C1 segment of cervical spinal cord (tissue), 14 donors: ENCODE results near the gene SLC6A19.
"Not testable (repeated sequence)": the region's sequence is repeated elsewhere in the genome, so short reads cannot be mapped to it uniquely, and the experiment has no call there.

Source experiments
- DNase-seq, 14 donors: peaks; one replicate each; lab custom pipeline; 2025; lab: John Stamatoyannopoulos, UW

The SLC6A19 gene

DNA sequence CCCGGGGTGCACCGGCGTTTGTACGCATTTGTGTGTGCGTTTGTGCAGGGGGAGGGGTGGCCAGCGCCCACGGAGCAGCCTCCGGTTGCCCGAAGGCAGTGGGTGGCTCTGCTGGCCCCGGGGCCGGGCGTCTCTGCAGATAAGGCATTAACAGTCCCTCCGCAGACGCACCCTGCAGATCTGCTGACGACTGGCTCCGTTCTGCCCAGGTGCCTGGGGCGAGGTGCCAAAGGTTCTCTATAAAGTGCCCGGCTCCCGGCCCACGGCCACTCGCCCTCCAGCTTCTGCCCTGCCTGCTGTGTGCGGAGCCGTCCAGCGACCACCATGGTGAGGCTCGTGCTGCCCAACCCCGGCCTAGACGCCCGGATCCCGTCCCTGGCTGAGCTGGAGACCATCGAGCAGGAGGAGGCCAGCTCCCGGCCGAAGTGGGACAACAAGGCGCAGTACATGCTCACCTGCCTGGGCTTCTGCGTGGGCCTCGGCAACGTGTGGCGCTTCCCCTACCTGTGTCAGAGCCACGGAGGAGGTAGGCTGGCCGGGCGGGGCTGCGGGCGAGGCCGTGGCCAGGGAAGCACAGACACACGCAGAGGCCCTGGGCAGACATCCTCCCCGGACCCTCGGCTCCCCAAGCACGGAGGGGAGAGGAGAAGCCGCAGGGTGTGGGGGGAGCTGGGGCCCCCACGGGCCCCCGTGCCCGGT lies at the start of gene SLC6A19:
TSS of gene SLC6A19 (plus strand) at position 269 of the 699 bp plus-strand sequence. CDS start at position 325, 56 bp downstream.
- no peak for DNase-seq

DNA sequence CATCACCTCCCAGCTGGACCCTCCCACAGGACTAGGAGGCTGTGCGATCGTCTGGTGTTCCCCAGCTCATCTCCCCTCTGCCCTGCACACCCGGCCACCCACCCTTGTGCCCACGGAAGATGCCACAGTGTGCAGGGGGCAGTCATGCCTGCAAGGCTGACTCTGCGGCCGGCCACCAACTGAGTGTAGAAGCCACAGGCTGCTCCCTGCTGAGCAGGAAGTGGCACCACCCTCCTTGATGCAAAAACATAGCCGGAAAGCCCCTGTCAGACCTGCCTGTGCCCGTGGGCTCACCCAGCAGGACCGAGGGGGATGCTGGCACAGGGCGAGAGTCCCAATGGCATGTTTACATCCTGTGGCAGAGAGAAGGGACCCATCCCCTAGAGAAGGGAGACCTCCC lies 49.2 kb upstream of the SLC6A19 start:
- no peak for DNase-seq

DNA sequence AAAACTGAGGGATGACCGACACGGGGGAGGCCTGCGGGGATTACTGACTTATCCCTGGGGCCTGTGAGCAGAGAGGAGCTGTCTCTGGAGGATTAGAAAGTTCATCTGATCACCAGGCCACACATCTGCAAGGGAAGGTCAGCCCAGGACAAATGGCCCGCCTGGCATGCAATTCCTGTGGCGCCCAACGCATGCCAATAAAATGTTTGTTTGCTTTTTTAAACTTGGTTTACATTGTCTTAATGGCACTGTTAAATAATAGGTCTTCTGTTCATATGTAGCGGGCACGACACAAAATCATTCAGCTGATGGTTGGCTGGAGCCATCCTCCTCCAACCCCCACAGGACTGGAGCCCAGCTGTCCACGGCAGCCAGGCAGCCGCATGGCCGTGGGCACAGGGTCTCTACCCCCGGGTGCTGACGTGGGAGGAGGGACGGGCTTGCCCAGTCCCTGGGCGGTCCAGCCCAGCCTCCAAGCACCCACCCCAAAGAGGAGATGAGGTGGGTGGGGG lies 48.6 kb upstream of the SLC6A19 start:
- no peak for DNase-seq

DNA sequence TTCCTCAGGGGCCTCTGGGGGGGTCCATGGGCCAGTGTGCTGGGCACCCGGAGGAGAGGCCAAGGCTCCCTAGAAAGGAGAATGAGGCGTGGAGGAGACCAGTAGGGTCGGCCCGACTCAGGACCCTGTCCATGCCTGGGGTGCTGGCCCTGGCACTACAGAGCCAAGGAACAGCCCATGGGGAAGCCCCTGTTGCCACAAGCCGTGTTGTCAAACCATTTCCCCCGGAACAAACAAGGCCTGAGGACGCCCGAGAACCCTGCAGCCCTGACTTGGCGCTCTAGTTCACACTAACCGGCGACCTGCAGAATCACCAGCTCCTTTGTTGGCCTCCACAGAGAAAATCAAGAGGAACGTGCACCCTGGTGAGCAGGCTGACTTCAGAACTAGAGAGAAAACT lies 48.0 kb upstream of the SLC6A19 start:
- no peak for DNase-seq

DNA sequence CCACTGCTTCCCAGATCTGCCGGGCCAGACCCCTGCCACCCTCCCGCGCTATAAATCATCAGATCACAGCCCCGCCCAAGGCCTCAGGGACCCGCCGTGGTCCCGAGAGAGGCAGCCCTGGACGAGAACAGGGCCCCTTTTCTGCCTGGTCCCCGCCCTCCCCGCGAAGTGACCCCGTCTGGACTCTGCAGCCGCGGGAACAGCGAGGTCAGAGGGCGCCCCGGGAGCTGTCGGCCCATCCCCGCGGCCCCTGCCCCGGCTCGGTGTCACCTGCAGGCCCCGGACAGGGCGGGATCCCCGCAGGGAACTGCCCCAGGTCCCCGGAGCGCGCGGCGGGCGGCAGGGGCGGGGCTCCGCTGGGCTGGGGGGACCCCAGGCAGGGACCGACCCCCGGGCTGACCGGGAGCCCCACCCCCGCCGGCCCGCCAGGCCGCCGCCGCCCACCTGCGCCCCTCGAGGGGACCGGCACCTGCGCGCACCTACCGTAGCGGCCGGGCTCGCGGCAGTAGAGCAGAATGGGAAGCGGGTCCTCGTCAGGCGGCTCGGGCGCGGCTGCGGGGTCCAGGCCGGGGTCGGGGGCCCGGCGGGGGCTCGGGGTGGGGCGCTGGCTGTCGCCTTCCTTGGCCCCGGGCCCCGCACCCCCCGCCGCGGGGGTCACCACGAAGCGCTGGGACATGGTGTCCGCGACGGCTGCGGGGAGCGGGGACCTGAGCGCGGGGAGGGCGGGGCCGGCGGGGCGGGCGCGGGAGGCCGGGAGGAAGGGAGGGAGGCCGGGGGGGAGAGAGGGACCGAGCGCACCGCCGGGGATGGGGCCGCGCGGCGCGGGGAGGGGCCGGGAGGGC lies 46.0 kb upstream of the SLC6A19 start:
- no peak for DNase-seq

DNA sequence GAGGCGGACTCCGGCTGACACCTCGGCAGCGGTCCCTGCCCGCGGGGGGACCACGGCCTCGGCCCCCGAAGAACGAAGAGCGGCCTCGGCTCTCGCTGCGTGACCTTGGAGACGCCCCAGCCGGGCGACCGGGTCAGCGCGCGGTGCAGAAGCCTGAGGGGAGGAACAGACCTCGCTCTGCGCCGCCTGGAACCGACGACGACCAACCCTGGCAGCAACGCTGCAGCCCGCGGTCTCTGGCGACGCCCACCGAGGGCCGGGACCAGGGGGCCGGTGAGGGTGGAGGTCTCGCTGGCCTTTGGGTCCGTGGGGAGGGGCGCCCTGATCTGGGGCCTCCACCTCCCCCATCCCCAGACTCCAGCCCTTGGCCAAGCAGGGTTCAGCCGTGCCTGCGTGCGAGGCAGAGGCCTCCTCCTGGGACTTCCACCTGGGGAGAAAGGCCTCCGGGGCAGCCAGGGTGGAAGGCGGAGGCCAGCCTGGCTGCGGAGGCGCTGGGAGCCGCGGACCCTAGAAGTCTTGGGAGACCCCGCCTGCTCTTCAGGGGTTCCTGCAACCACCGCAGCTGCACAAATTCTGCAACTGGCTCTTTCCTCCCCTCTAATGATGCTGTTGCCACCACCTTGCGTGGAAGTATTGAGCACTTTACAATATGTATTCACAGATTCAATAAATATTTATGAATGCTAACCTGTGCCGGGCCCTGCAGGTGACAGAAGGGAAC lies 45.2 kb upstream of the SLC6A19 start:
- no peak for DNase-seq

DNA sequence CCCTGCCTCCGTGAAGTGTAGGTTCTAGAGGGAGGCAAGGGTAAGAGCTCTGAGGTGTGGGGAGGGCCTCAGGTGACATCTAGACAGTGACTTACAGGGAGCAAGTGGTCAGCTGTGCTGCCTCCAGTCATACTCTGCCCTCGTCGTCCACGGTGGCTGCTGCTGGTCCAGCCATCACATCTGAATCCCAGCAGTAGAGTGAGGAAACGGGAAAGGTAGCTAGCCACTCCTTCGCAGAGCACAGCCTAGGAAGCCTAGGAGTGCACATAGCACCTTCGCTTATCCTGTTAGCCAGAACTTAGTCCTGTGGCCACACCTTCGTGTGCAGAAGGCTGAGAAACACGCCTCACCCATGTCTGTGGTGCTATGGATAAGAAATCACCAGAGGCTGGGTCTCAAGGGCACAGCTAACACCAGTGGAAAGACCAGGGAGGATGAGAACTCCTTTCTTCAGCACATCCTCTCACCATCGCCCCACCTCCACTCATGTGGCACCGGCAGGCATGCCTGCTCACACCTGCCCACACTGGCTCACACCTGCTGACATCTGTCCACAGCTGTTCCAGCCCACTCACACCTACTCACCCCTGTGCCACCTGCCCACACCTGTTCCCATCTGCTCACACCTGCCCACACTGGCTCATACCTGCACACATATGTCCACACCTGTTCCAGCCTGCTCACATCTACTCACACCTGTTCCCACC lies 44.5 kb upstream of the SLC6A19 start:
- DNase-seq = no peak

DNA sequence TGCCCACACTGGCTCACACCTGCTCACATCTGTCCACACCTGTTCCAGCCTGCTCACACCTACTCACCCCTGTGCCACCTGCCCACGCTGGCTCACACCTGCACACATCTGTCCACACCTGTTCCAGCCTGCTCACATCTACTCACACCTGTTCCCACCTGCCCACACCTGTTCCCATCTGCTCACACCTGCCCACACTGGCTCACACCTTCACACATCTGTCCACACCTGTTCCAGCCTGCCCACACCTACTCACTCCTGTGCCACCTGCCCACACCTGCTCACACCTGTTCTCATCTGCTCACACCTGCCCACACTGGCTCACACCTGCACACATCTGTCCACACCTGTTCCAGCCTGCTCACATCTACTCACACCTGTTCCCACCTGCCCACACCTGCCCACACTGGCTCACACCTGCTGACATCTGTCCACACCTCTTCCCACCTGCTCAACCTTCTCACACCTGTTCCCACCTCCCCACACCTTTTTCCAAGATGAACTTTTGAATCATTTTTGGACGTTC lies 43.9 kb upstream of the SLC6A19 start:
- not testable (repeated sequence) for DNase-seq

DNA sequence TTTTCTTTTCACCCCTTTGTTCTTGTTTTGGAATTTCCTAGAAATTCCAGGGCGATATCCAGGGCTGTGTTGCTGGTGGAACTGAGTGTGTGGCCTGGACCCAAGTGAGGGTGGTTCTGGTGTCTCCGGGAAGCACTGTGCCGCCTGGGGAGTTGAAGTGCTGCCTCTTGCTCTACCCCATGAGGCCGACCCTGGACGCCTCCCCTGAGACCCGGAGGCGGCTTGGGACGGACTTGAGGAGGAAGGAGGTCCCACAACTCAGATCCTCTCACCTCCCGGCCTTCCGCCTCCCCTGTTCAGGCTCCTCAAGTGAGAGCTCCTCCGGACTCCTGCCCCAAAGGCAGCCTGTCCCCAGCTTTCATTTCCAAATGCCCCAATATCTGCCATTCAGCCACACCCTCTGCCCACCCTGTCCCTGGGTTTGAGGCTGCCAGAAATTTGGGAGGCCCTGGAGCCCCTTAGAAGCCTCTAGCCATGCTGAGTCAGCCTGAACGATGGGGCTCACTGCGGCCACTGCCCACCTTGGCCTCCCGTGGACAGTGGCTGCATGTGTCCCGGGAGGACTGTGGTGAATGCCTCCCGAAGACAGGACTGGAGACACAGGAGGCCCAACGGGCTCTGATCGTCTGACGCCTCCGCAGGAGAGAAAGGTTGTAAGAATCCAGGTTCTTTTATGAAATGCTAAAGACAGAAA lies 42.6 kb upstream of the SLC6A19 start:
- DNase-seq = no peak

DNA sequence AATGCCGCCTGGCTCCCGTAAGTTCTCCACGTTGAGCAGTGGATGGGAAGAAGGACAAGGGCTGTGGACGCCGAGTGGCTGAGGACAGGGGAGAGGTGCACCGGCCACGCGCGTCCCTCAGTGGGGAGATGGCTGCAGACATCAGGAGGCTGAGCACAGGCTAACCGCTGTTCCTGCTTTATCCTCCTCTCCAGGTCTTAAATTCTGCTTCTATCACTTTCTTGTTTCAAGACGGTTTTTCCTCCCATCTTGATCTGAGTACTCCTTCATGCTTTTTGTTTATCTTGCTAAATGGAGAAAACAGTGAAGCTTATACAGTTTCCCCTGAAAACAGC lies 42.1 kb upstream of the SLC6A19 start:
- no peak for DNase-seq

DNA sequence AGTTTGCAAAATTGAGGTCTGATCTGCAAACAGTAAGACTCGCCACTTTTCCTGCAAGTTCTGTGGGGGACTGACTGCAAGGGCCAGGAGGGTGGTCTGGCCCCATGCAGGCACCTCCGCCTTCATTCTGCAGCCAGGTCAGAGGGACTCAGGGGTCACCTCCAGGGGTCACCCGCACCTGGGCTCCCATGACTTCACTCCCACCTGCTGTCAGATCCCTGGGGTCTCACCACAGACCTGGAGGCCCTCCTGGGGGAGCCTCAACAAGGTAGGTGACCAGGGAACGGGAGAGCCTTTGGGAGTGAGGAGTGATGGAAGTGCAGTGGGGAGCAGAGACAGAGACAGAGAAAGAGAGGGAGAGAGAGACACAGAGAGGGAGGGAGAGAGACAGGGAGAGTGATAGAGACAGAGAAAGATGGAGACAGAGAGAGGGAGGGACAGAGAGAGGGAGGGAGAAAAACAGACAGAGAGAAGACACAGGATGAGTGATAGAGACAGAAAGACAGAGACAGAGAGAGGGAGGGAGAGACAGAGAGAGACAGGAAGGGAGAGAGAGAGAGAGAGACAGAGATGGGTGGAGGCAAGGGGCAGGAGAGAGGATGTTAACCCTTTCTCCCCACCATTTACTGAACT lies 41.5 kb upstream of the SLC6A19 start:
- DNase-seq = no peak

DNA sequence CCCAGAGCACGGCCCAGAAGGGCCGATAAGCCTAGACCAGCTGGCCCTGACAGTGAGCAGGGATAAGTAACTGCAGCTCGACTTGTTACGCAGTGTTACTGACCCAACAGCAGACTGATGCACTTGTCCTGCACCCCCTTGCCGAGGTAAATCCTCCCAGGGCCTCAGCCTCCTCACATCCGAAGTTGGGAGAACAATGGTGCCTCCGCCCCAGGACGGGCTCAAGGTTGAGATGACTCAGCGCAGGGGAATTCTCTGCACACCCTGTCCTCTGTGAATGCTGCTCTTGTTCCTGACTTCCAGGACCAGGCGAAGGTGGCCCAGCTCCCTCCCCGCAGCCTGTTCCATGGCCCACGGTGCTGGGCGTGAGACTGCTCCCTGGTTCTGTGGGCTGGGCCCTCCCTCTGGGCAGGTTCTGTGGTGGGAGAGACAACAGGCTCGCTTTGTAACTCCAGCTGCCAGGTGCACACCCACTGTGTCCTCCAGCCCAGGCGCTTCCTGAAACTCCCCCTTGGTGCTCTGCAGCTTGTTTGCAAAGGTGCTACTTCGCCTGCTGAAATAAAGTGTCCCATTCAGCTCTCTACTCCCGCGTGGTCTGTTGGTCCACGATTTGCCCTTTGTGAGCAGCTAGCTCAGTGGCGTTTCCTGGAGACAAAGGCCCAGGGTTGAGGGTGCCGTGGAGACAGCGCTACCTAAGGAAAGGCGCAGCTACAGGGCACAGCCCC lies 40.1 kb upstream of the SLC6A19 start:
- no peak for DNase-seq

DNA sequence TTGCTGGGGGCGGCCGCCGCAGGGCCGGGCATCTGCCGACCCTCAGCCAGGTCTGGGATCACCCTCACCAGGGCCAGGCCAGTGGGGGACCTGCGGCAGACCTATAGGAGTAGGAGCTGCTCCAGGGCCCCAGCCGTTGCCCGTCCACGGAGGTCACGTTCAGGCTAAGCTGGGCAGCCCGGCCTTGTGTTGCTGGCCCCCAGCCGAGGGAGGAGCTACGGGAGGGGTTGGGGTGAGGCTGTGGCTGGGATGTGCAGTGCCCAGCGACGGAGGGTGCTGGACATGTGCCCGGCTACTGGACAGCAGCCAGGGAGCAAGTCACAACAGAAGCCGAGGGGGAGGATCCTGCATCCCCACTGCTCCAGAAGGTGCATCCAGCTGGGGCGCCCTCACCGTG lies 39.6 kb upstream of the SLC6A19 start:
- peak in 13 of 14 donors; percentile 5 to 80 (median 48) for DNase-seq

DNA sequence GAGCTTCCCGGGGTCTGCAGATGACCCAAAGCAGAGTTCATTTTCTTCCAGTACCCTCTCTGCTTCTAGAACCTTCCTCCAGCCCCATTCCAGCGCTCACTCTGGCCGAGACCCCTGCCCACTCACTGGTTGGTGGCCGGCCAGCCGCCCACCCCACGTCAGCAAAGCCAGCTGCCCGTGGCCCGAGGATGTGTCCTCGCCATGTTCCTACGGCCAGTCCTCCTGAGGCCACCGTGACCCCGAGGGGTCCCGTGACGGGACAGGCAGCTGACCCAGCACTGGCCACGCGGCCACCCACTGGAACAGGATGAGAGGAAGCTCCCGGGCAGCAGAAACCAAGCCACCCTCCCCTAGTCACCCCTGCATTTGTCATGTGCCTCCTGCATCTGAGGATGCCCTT lies 39.1 kb upstream of the SLC6A19 start:
- DNase-seq = no peak

DNA sequence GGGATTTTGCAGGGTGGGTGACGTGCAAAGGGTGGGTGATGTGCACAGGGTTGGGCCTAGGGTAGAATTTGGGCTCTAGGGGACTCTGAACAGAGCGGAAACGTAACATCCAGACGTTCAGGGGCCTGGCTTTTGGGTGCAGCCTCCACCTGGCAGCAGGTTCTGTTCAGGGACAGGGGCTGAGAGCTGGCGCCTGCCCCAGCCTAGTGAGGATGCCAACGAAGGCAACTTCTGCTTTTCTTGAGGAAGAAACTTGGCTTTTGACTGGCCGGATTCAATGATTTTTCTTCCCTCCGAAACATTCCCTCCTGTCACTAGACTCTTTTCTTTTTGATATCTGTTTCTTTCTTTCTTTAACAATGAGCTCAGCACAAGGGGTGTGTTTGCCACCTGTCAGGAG lies 38.6 kb upstream of the SLC6A19 start:
- DNase-seq = no peak

DNA sequence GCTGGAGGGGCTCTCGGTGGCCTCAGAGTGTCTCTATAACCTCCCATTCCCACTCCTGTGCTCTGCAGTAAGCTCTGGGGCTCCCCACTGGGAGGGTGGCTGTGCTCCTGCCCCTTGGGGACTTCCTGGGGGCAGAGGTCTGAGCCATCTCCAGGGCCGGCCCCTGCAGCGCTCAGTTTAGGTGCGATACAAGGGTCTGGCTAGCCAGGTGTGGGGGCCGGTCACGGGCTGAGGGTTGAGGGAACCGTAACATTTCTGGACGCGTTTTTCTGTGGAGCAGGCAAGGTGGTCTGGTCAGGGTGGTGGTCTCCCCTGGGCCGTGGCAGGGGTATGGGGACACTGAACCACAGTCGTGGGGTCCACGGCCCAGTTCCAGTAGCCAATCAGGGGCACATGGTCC lies 38.0 kb upstream of the SLC6A19 start:
- DNase-seq = no peak

DNA sequence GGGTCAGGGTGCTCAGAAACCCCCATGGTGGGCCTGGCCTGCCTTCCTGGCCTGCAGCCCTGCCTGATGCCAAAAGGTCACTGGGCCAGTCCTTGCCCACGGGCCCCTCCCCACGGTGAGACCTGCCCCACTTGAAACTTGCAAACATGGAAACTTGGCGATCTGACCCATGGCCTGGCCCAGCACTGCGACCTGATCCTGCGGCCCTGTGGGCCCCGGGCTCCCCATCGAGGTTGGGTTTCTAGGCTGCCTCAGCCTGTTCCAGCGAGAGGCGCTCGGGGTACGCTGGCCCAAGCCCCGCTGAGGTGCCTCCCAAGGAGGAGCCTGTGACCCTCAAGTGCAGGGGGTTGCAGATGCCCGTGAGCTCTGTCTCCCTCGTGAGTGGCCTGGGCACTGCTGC lies 37.5 kb upstream of the SLC6A19 start:
- no peak for DNase-seq

DNA sequence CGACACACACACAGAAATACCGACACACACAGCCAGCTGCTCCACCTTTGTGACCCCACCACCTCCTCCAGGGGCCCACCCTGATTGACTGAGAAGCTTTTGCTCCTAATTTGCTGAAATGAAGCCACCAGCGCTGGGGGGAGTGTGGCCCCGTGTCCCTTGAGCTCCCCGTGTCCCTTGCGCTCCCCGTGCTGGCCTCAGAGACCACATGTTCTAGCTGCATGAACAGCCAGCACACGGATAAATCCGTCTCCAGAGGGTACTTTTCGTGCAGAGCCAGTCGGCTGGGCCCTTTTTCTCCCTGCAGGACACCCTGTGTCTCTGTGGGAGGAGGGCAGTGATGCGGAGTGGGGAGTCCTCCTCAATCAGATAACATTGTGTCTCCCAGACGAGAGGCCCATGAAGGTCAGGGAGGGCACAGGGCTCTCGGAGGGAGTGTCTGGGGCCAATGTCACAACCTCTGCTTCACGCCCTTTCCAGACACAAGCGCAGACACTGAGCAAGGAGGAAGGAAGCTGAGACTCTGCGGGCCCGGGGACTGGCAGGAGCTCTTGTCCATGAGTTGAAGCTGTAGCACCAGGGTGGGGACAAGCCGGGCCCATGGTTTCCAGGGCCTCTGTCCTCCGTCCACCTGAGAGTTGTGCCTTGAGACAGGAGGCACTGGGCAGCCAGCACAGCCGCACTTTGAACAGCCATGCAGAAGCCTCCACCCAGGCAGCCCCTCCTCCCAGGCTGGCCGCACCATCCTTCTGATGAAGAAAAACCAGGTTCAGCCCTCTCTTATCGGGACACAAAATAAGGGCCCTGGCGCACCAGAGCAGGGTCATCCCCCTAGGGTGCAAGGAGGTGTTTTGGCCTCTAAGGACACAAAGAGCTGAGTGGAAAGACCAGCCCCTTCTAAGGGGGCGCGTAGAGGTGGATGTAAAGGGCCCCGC lies 36.4 kb upstream of the SLC6A19 start:
- DNase-seq = no peak

DNA sequence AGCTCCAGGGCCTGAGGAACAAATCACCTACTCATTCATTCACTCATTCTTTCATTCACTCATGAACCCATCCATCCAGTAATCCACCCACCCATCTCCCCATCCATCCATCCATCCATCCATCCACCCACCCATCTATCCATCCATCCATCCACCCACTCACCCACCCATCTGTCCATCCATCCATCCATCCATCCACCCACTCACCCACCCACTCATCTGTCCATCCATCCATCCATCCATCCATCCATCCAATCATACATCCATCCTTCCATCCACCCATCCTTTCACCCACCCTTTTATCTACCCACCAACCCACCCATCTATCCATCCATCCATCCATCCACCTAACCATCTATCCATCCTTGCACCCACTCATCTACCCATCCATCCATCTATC lies 35.5 kb upstream of the SLC6A19 start:
- DNase-seq = no peak
